ENCODE results near the gene NTM.

DNA sequence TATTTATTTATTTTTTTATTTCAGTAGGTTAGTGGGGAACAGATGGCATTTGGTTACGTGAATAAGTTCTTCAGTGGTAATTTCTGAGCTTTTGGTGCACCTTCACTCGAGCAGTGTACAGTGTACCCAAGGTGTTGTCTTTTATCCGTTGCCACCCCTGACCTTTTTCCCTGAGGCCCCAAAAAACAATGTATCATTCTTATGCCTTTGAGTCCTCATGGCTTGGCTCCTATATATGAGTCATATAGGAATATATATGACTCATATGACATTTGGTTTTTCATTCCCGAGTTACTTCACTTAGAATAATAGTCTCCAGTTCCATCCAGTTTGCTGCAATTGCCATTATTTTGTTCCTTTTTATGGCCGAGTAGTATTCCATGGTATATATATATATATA lies 763.9 kb downstream of the NTM start:
- TF ChIP-seq CTCF (optimal IDR thresholded peaks at IDR 0.05 in 1 of 3, IDR thresholded peaks at IDR 0.05 in 1 of 3, conservative IDR thresholded peaks at IDR 0.05 in 1 of 3; ENCODE audit: extremely low read depth in 1 of 3, insufficient read depth in 2 of 3, low read length in 3 of 3) (no peak), EZH2 (IDR thresholded peaks at IDR 0.05; ENCODE audit: low read length) (no peak)
